Activated CD4-positive, alpha-beta T cell treated with anti-CD3 and anti-CD28 coated beads, Interleukin-2, Interleukin-6, amounts not matched to agents 100 ng/mL and 50 ng/mL, durations not matched to agents 16 hours and 8 hours (primary cell): ENCODE data around the gene SUMO3.

Experiments
- DNase-seq: peaks from one replicate; pipeline ENCODE4 v3.0.0-alpha.2; 2020

SUMO3 gene

GRCh38 chr21:44828362-44829056, 10.6 kb upstream of the SUMO3 start:
- no peak for DNase-seq

GRCh38 chr21:44823179-44823660, 5.4 kb upstream of the SUMO3 start:
- no peak for DNase-seq

- DNase-seq, result no peak
These were observed 4.8 kb upstream of the SUMO3 start for GRCh38 chr21:44822484-44823178.

- no peak for DNase-seq
These were observed 3.0 kb upstream of the SUMO3 start for GRCh38 chr21:44820851-44821250.

- DNase-seq, result no peak
These were observed 1.7 kb upstream of the SUMO3 start for GRCh38 chr21:44819283-44820243.

GRCh38 chr21:44818640-44819011, 764 bp upstream of the SUMO3 start:
- no peak for DNase-seq

GRCh38 chr21:44817506-44817880, 369 bp downstream of the SUMO3 start:
- DNase-seq, result peak; percentile 96

- DNase-seq, result no peak
These were observed 929 bp downstream of the SUMO3 start for GRCh38 chr21:44816761-44817505.

GRCh38 chr21:44815852-44816628, 1.8 kb downstream of the SUMO3 start:
- no peak for DNase-seq

- DNase-seq, result no peak
These were observed 2.6 kb downstream of the SUMO3 start for GRCh38 chr21:44815225-44815624.

- DNase-seq, result no peak
These were observed 3.3 kb downstream of the SUMO3 start for GRCh38 chr21:44814498-44815023.

GRCh38 chr21:44813727-44814126, 4.1 kb downstream of the SUMO3 start:
- DNase-seq, result no peak

GRCh38 chr21:44813149-44813548, 4.7 kb downstream of the SUMO3 start:
- no peak for DNase-seq

- DNase-seq, result no peak
These were observed 5.2 kb downstream of the SUMO3 start for GRCh38 chr21:44812640-44813039.

GRCh38 chr21:44810779-44811178, 7.1 kb downstream of the SUMO3 start:
- DNase-seq, result no peak

GRCh38 chr21:44805859-44806258, 12.0 kb downstream of the SUMO3 start:
- DNase-seq, result no peak

- no peak for DNase-seq
These were observed 12.6 kb downstream of the SUMO3 start for GRCh38 chr21:44805226-44805625.

GRCh38 chr21:44804762-44805161, 13.1 kb downstream of the SUMO3 start:
- no peak for DNase-seq

- no peak for DNase-seq
These were observed 14.2 kb downstream of the SUMO3 start for GRCh38 chr21:44803651-44804050.

- peak; percentile 25 for DNase-seq
These were observed 15.3 kb downstream of the SUMO3 start for GRCh38 chr21:44802396-44803153.
